ENCODE measurements around the gene PRR14L. TPM values are rescaled to one million over a fixed set of nuclear protein-coding genes. Genes with fewer than 3 reads are reported as not detected.

PRR14L gene
- total and polyA plus RNA-seq, 4 donors: 4.5 to 20.2 (median 13.4) TPM

DNA sequence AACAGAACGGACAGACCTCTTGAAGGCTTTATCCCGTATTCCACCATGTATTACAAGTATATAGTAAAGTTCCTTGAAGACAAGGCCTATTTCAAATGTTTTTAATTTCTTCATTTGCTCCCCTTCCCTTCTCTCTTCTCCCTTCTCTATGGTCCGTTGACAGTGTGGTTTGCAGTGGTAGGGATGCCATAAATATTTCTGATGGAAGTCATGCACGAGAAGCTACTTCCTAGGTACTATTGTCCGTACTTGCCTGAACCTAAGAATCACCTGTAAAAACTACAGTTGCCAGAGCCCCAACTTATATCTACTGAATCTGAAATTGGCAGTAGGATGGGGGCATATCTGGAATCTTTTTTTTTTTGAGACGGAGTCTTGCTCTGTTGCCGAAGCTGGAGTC, 90.7 kb downstream of the PRR14L start:
- Histone ChIP-seq H3K9me3 (ENCODE audit: control insufficient read depth in 4 of 4, low read length in 3 of 4) (no peaks in the 10 kb centered on the region), H3K27me3 (ENCODE audit: control insufficient read depth in 4 of 4, insufficient read depth in 4 of 4, low read length in 3 of 4) (no peaks in the 10 kb centered on the region), H3K9ac (ENCODE audit: low read depth in 1 of 2, low read length in 2 of 2) (no peak overlapping the region), H3K36me3 (ENCODE audit: control insufficient read depth in 4 of 4, insufficient read depth in 3 of 4, low read depth in 1 of 4, low read length in 3 of 4) (peaks cover 0 to 2% (median 0%) of the 10 kb centered on the region in 4 donors), H3K4me3 (ENCODE audit: low read depth in 1 of 3, low read length in 3 of 3) (no peak overlapping the region), H3K4me1 (ENCODE audit: control insufficient read depth in 4 of 4, insufficient read depth in 4 of 4, low read length in 3 of 4) (peaks cover 0 to 14% (median 11%) of the 10 kb centered on the region in 4 donors), H3K27ac (ENCODE audit: low read depth in 1 of 2, low read length in 2 of 2) (no peak overlapping the region)
- 92% methylated on average over 7 of the region's 7 CpGs for WGBS
- TF ChIP-seq RAD21 (IDR thresholded peaks at IDR 0.05) (no peak), REST (IDR thresholded peaks at IDR 0.05) (no peak), YY1 (IDR thresholded peaks at IDR 0.05) (no peak), ATF3 (IDR thresholded peaks at IDR 0.05) (no peak), GABPA (IDR thresholded peaks at IDR 0.05 in 1 of 2, conservative IDR thresholded peaks at IDR 0.05 in 1 of 2) (no peak), HNF4A (conservative IDR thresholded peaks at IDR 0.05) (no peak), TAF1 (conservative IDR thresholded peaks at IDR 0.05) (no peak), NR2F2 (IDR thresholded peaks at IDR 0.05) (no peak), FOXA1 (IDR thresholded peaks at IDR 0.05) (no peak), HNF4G (IDR thresholded peaks at IDR 0.05) (no peak), RXRA (IDR thresholded peaks at IDR 0.05) (no peak), CTCF (IDR thresholded peaks at IDR 0.05; ENCODE audit: low read depth, low read length, missing input control) (no peak), EGR1 (IDR thresholded peaks at IDR 0.05; ENCODE audit: low read depth in 2 of 2) (no peak), SP1 (IDR thresholded peaks at IDR 0.05) (no peak), JUND (IDR thresholded peaks at IDR 0.05) (no peak), FOXA2 (IDR thresholded peaks at IDR 0.05) (no peak), ZBTB33 (IDR thresholded peaks at IDR 0.05) (no peak)
- TF ChIP-seq, protein P1, sequence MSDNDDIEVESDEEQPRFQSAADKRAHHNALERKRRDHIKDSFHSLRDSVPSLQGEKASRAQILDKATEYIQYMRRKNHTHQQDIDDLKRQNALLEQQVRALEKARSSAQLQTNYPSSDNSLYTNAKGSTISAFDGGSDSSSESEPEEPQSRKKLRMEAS (IDR thresholded peaks at IDR 0.05): no peak
- no peak for DNase-seq (ENCODE audit: low spot score)
